Esophagus muscularis mucosa (tissue), 4 donors: ENCODE data around the gene GRPEL2. TPM values are rescaled to one million over a fixed set of nuclear protein-coding genes. Genes with fewer than 3 reads are reported as not detected.

Experiments used
- DNase-seq: peaks from one replicate; pipeline ENCODE4 v3.0.0-alpha.2; 2017; ENCODE audit errors: extremely low spot score
- H3K27ac ChIP-seq, 4 donors: fragments of 200-600 bp; sonication (generic); replicated peaks in 1 of 4; 1 replicate in 3 of 4; 2 replicates in 1 of 4; pipeline ENCODE4 v1.5.1; 2016 to 2019; ENCODE audit warnings: mild to moderate bottlenecking in 1 of 4
- H3K27me3 ChIP-seq, 4 donors: fragments of 200-600 bp; sonication (generic); one replicate each; pipeline versions ENCODE4 v1.5.1 to v1.6.0; 2016 to 2019
- H3K36me3 ChIP-seq, 4 donors: fragments of 200-600 bp; sonication (generic); one replicate each; pipeline ENCODE4 v1.5.1; 2016 to 2019
- H3K4me1 ChIP-seq, 4 donors: fragments of 200-600 bp; sonication (generic); one replicate each; pipeline ENCODE4 v1.5.1; 2016 to 2019
- H3K4me3 ChIP-seq, 4 donors: fragments of 200-600 bp; sonication (generic); 1 replicate in 2 of 4; 2 replicates in 2 of 4; pipeline ENCODE4 v1.5.1; 2016 to 2019; ENCODE audit warnings: mild to moderate bottlenecking in 4 of 4, moderate library complexity in 1 of 4
- H3K9me3 ChIP-seq, 4 donors: fragments of 200-600 bp; sonication (generic); 1 replicate in 3 of 4; 2 replicates in 1 of 4; pipeline ENCODE4 v1.5.1; 2016 to 2019
- CTCF ChIP-seq, 3 experiments: fragments of 200-600 bp in 2 of 3; fragments of 450-650 bp in 1 of 3; sonication (generic) in 2 of 3; IDR thresholded peaks; one replicate each; pipeline ENCODE4 v1.5.1; 2017 to 2019; ENCODE audit warnings: antibody characterized with exemption in 3 of 3, mild to moderate bottlenecking in 2 of 3, moderate library complexity in 1 of 3
- EP300 ChIP-seq: sonication (generic); formaldehyde crosslinking; IDR thresholded peaks from one replicate; pipeline ENCODE4 v1.6.1; 2017; ENCODE audit warnings: antibody characterized with exemption
- POLR2A ChIP-seq: fragments of 450-650 bp; IDR thresholded peaks from one replicate; pipeline ENCODE4 v1.6.1; 2017; ENCODE audit warnings: antibody characterized with exemption, moderate library complexity, mild to moderate bottlenecking, low read depth
- POLR2AphosphoS5 ChIP-seq, 2 donors: sonication (generic); formaldehyde crosslinking; IDR thresholded peaks; one replicate each; pipeline ENCODE4 v1.6.1; 2017; ENCODE audit warnings: antibody characterized with exemption in 2 of 2
- WGBS: methylation state at CpG from one replicate; pipeline ENCODE4 v1.1.5; 2018; 5-methylcytosine and 5-hydroxymethylcytosine counted together
- intact Hi-C: fragments of 100-400 bp; cut with DNase I; formaldehyde crosslinking; loops from one replicate; pipeline ENCODE4 v1.15.1; 2023
- total RNA-seq, 4 donors: library from RNA; depleted of rRNA; stranded (reverse); fragments of >200 nt; gene quantifications; one replicate each; pipeline versions ENCODE4 v1.1.0 to v1.2.1, GENCODE V29; 2016

The GRPEL2 gene
- total RNA-seq, 4 donors from 2014 or later = 7.8 to 14.9 (median 8.7) TPM

- TF ChIP-seq CTCF (IDR thresholded peaks at IDR 0.05) (no peak), POLR2A (no peak), EP300 (no peak), POLR2AphosphoS5 (IDR thresholded peaks at IDR 0.05) (no peak)
- intact Hi-C loops = no loop called here
- H3K27ac ChIP-seq = no peak overlapping the region
- no peak overlapping the region for H3K4me3 ChIP-seq
- H3K36me3 ChIP-seq = peaks cover 0 to 7% (median 2%) of the 10 kb centered on the region in 4 donors
- H3K4me1 ChIP-seq = peaks cover 10 to 22% (median 17%) of the 10 kb centered on the region in 4 donors
- DNase-seq = no peak
- H3K27me3 ChIP-seq = no peaks in the 10 kb centered on the region
- H3K9me3 ChIP-seq = no peaks in the 10 kb centered on the region
- WGBS = 71% methylated on average over 1 of the region's 1 CpG
Measured at GRCh38 chr5:149360272-149360671, 15.0 kb downstream of the GRPEL2 start.

- TF ChIP-seq EP300 (no peak), POLR2AphosphoS5 (IDR thresholded peaks at IDR 0.05) (no peak), CTCF (IDR thresholded peaks at IDR 0.05) (no peak), POLR2A (no peak)
- no peak for DNase-seq
- 92% methylated on average over 9 of the region's 12 CpGs for WGBS
- intact Hi-C loops = no loop called here
- no peak overlapping the region for H3K27ac ChIP-seq
- H3K4me3 ChIP-seq = no peak overlapping the region
- no peaks in the 10 kb centered on the region for H3K27me3 ChIP-seq
- H3K4me1 ChIP-seq = peaks cover 11 to 24% (median 19%) of the 10 kb centered on the region in 4 donors
- H3K9me3 ChIP-seq = no peaks in the 10 kb centered on the region
- H3K36me3 ChIP-seq = no peaks in the 10 kb centered on the region
Measured at GRCh38 chr5:149362541-149362940, 17.2 kb downstream of the GRPEL2 start.

GRCh38 chr5:149363358-149363757 lies 18.1 kb downstream of the GRPEL2 start:
- Histone ChIP-seq H3K36me3 (no peaks in the 10 kb centered on the region), H3K27me3 (no peaks in the 10 kb centered on the region), H3K27ac (no peak overlapping the region), H3K4me1 (peaks cover 8 to 27% (median 22%) of the 10 kb centered on the region in 4 donors), H3K9me3 (no peaks in the 10 kb centered on the region), H3K4me3 (no peak overlapping the region)
- DNase-seq = no peak
- TF ChIP-seq CTCF (IDR thresholded peaks at IDR 0.05) (no peak), POLR2AphosphoS5 (IDR thresholded peaks at IDR 0.05) (no peak), POLR2A (no peak)
- intact Hi-C loops = no loop called here

- intact Hi-C loops = no loop called here
Measured at GRCh38 chr5:149363936-149364335, 18.6 kb downstream of the GRPEL2 start.

More at GRCh38 chr5:149363936-149364335, 18.6 kb downstream of the GRPEL2 start:
- TF ChIP-seq POLR2A (no peak), POLR2AphosphoS5 (IDR thresholded peaks at IDR 0.05) (no peak), CTCF (IDR thresholded peaks at IDR 0.05) (no peak), EP300 (no peak)
- no peaks in the 10 kb centered on the region for H3K27me3 ChIP-seq
- no peak overlapping the region for H3K27ac ChIP-seq
- H3K4me3 ChIP-seq = no peak overlapping the region
- H3K4me1 ChIP-seq = peaks cover 5 to 23% (median 17%) of the 10 kb centered on the region in 4 donors
- DNase-seq = no peak
- 97% methylated on average over 9 of the region's 9 CpGs for WGBS
- no peaks in the 10 kb centered on the region for H3K9me3 ChIP-seq
- H3K36me3 ChIP-seq = no peaks in the 10 kb centered on the region
